Measurements from ENCODE around the gene GALNT11. TPM values are rescaled to one million over a fixed set of nuclear protein-coding genes. Genes with fewer than 3 reads are reported as not detected.

The GALNT11 gene
- polyA plus RNA-seq, 2 of the 4 experiments (the other 2 are of a cell fraction): 27.4 to 44.3 TPM

GRCh38 chr7:151982806-151983205 is 42.7 kb upstream of the GALNT11 start:
- no peak for ATAC-seq
- ChIA-PET CTCF (interaction anchor here (0.6 kb wide), 1 partner anchor 18 kb away, joined by 3 read pairs; no protein-coding TSS in a partner anchor), POLR2A (no interaction called here)
- TF ChIP-seq EHF (CRISPR knock-in tag; IDR thresholded peaks at IDR 0.05) (no peak), REST (IDR thresholded peaks at IDR 0.05) (no peak), SMC3 (IDR thresholded peaks at IDR 0.05) (no peak), NPAS2 (CRISPR knock-in tag; IDR thresholded peaks at IDR 0.05; ENCODE audit: borderline replicate concordance) (no peak), JUNB (IDR thresholded peaks at IDR 0.05) (no peak), HEYL (CRISPR knock-in tag; IDR thresholded peaks at IDR 0.05) (no peak), HMGXB4 (CRISPR knock-in tag; IDR thresholded peaks at IDR 0.05; ENCODE audit: borderline replicate concordance) (no peak), HOXB13 (CRISPR knock-in tag; IDR thresholded peaks at IDR 0.05; ENCODE audit: low read depth) (no peak), KDM5A (IDR thresholded peaks at IDR 0.05) (no peak), TP53 (CRISPR knock-in tag; IDR thresholded peaks at IDR 0.05) (no peak), MAFK (IDR thresholded peaks at IDR 0.05; ENCODE audit: partially characterized antibody) (no peak), RARB (CRISPR knock-in tag; IDR thresholded peaks at IDR 0.05) (no peak), USF2 (IDR thresholded peaks at IDR 0.05) (no peak), HOXB5 (CRISPR knock-in tag; IDR thresholded peaks at IDR 0.05) (no peak), MAX (IDR thresholded peaks at IDR 0.05) (no peak), HDAC2 (IDR thresholded peaks at IDR 0.05) (no peak), E2F6 (IDR thresholded peaks at IDR 0.05; ENCODE audit: borderline replicate concordance, low read depth) (no peak)
- Histone ChIP-seq H3K9me3 (no peaks in the 10 kb centered on the region), H3K4me3 (no peak overlapping the region), H3K4me1 (no peaks in the 10 kb centered on the region), H3K27ac (no peak overlapping the region), H3K4me2 (no peak overlapping the region)
- FAIRE-seq: no peak
- no peak for DNase-seq (ENCODE audit: low read depth in 1 of 2, low spot score in 1 of 2)
- WGBS (ENCODE audit: missing lambda C conversion rate): 50% methylated on average over 5 of the region's 5 CpGs

- no peak overlapping the region for H3K27ac ChIP-seq
- H3K4me2 ChIP-seq: no peak overlapping the region
- no peaks in the 10 kb centered on the region for H3K9me3 ChIP-seq
- ChIA-PET CTCF (interaction anchor here (0.7 kb wide), 1 partner anchor 41 kb away, joined by 3 read pairs; no protein-coding TSS in a partner anchor), POLR2A (no interaction called here)
- DNase-seq (ENCODE audit: low read depth in 1 of 2, low spot score in 1 of 2): no peak
- TF ChIP-seq PBX3 (IDR thresholded peaks at IDR 0.05) (no peak), MYC (IDR thresholded peaks at IDR 0.05; ENCODE audit: borderline replicate concordance, low read length) (no peak), KDM5A (IDR thresholded peaks at IDR 0.05) (no peak), RFX5 (IDR thresholded peaks at IDR 0.05) (no peak)
- no peaks in the 10 kb centered on the region for H3K4me1 ChIP-seq
- H3K4me3 ChIP-seq: no peak overlapping the region
- no peak for FAIRE-seq
- peak in 1 of 2 experiments; percentile 30; a peak in 1 of 6 replicates for ATAC-seq
- WGBS (ENCODE audit: missing lambda C conversion rate): 63% methylated on average over 3 of the region's 3 CpGs
Measured at GRCh38 chr7:151984612-151985011, 40.9 kb upstream of the GALNT11 start.

All from A549 (cell line).